NCI-H82 (cell line): ENCODE data around the gene TRPM5.
A peak's percentile ranks its signal among the peaks of the same experiment; 100 is the strongest.

ENCODE experiments used
- DNase-seq: peaks from one replicate; lab custom pipeline; 2025; lab: John Stamatoyannopoulos, UW

The TRPM5 gene

GRCh38 chr11:2406451-2406850 is 37.9 kb downstream of the TRPM5 start:
- no peak for DNase-seq

DNA sequence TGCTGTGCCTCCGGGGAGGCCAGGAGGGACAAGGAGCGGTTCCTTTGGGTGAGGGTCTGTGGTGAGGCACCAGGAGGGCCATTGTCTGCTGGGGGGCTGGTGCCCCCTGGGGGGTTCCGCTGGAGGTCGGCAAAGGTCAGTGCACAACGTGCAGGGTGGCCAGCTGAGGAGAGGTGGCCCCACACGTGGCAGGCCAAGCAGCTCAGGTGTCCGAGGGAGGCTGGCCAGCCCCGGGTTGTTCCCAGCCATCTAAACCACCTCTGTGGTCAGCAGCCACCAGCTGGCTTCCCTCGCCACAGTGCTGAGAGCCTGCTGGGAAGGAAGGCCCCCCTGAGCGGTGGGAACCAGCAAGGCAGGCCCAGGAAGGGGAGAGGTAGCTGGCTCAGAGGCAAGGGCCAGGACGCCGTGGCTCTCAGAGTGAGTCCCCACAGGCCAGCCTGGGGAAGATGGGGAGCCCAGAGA is 39.5 kb downstream of the TRPM5 start:
- DNase-seq, result peak; percentile 9

DNA sequence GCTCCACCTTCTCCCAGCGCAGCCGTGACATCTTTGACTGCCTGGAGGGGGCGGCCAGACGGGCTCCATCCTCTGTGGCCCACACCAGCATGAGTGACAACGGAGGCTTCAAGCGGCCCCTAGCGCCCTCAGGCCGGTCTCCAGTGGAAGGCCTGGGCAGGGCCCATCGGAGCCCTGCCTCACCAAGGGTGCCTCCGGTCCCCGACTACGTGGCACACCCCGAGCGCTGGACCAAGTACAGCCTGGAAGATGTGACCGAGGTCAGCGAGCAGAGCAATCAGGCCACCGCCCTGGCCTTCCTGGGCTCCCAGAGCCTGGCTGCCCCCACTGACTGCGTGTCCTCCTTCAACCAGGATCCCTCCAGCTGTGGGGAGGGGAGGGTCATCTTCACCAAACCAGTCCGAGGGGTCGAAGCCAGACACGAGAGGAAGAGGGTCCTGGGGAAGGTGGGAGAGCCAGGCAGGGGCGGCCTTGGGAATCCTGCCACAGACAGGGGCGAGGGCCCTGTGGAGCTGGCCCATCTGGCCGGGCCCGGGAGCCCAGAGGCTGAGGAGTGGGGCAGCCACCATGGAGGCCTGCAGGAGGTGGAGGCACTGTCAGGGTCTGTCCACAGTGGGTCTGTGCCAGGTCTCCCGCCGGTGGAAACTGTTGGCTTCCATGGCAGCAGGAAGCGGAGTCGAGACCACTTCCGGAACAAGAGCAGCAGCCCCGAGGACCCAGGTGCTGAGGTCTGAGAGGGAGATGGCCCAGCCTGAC is 41.2 kb downstream of the TRPM5 start:
- DNase-seq, result no peak

DNA sequence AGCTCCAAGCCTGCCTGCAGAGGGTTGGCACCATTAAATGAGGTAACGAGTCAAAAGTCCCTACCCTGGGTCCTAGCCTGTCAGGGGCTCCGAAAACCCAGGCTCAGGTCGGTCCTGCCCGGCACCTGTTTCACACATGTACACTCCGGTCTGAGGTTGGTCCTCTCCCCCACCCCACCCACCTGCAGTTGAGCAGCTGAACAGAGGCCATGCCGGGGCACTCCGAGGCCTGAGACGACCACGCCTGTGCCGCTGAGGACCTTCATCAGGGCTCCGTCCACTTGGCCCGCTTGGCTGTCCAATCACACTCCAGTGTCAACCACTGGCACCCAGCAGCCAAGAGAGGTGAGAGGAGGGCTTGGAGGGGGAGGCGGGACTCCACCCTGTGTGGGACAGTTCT is 42.2 kb downstream of the TRPM5 start:
- DNase-seq, result no peak

- DNase-seq, result peak; percentile 7
Measured at GRCh38 chr11:2401436-2401984, 42.8 kb downstream of the TRPM5 start.

DNA sequence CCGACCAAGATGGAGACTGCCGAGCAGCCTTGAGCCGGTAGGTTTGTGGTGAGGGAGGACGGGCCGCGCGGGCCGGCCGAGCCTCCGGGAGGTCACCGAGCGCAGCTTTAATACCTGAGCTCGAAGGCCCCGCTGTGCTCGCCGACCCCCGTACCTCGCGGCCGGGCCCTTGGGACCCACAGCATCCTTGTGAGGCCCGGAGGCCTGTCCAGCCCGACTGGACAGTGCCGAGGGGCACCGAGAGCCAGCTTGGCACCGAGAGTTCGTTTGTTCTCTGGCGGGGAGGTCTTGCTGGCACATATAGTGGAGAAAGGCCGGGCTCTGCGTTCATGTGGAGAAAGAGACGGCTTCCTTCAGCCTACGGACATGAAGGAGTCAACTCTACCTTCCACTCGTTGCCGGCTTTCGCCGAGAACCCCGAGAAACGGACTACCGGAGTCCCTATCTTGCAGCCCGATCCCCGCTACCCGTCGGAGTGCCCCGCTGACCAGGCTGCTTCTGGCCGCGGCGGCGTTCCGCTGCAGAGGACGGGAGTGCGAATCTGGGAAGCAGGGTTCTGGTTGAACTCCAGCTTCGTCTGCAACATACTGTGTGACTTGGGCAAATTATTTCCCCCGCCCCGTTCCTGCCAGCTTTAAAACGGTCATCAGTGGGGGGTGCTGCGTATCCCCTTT is 43.4 kb downstream of the TRPM5 start:
- no peak for DNase-seq

DNA sequence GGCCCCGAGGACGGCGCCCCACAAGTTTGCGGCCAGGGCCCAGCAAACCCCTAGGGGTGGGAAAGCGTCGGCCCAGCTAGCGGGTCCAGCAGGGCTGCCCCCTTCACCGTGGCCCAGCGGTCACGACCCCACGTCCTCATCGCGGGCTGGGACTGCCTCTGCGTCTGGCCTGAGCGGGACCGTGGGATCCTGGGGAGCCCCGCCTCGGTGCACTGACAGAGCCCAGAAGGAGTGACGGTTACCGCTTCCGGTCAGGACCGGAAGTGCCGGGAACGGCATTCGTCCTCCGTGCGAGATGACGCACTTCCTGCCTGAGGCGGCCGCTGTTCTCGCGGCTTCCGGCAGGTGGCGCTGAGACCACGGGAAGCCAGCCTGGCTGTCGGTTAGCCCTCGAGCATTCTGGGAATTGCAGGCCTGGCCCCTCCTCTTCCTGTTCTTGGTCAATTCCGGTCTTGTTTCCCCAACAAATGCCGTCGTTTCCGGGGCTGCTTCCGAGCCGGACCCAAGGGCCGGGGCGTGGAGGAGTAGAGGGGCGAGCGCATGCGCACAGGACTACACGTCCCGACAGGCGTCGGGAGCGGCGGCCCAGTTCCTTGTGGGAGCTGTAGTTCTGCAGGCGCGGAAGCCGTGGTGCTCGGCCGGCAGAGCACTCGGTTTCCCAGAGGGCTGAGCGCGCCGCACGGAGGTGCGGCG is 44.1 kb downstream of the TRPM5 start, which contains the start of gene TSSC4:
TSSC4 (plus strand) TSS at position 682 of the 693 bp plus-strand sequence. CDS start 1,884 bp downstream, outside the sequence.
- DNase-seq, result peak; percentile 99

GRCh38 chr11:2399488-2400068 is 44.7 kb downstream of the TRPM5 start:
- peak; percentile 40 for DNase-seq

DNA sequence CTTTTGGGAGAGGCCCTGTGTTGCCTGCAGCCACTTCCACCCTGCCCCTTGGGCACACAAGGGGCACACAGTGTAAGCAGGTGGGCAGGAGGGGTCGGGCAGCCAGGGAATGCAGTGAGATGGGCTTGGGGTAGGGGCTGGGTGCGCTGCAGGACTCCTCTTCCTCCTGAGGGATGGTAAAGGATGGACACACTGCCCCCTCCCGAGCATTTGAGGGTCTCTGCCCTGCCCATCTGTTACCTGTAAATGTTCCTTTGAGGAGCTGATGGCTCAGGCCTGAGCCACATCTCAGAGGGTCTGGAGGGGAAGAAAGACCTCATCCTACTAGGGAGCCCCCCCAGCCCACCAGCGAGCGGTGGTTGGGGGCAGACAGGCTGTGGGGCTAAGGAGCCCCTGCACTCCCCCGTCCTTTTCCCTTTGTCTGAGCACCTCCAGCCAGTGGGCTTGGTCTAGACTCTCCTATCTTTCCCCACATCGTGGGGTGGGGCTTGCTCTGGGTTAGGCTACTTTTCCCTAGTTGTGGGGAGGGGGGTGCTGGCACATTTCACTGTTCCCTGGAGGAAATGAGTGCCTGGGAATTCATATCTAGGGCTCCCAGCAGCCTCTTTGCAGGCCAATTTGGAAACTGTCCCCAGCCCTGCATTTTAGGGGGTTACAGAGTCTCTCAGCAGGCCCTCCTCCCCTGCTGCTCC is 45.5 kb downstream of the TRPM5 start:
- DNase-seq, result peak; percentile 33

- no peak for DNase-seq
Measured at GRCh38 chr11:2397005-2397404, 47.3 kb downstream of the TRPM5 start.

DNA sequence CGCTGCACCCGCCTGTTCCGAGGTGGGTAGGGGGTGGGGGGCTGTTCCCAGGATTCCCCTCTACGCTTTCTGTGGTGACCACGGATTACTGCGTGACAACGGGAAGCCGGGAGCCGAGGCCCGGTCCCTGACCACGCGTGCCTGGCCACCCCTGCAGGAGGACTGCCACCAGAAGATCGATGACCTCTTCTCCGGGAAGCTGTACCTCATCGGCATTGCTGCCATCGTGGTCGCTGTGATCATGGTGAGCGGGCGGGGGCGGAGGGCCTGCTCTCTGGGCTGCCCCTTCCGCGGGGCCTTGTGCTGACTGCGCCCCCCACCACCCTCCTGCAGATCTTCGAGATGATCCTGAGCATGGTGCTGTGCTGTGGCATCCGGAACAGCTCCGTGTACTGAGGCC is 47.8 kb downstream of the TRPM5 start:
- no peak for DNase-seq

GRCh38 chr11:2395856-2396255 is 48.5 kb downstream of the TRPM5 start:
- DNase-seq, result no peak

DNA sequence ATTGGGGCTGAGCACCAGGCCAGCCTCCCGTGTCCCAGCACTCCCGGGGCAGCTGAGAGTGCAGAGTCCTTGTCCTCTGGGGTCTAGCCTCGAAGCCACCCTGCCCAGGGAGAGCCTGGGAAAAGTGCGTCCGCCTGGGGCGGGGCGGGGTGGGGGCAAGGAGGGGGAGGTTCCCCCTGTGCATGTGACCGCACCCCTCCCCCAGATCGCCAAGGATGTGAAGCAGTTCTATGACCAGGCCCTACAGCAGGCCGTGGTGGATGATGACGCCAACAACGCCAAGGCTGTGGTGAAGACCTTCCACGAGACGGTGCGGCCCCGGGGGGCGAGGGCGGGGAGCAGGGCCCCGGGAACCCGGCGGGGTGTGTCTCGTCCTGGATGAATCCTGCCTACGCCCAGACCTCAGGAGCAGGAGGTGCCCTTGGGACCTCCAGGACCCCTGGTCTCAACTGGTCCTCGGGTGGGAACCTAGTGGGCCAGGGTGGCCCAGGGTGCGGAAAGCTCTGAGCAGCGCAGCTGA is 49.0 kb downstream of the TRPM5 start:
- DNase-seq, result no peak

GRCh38 chr11:2394818-2395105 is 49.6 kb downstream of the TRPM5 start:
- no peak for DNase-seq
